DND-41 (cell line): Measurements from ENCODE around the gene FBXL22.

ENCODE experiments used
- CTCF ChIP-seq: IDR thresholded peaks from 2 replicates; pipeline ENCODE4 v1.5.1; 2012; ENCODE audit warnings: borderline replicate concordance, low read length, moderate library complexity, mild to moderate bottlenecking; ENCODE audit not compliant: poor library complexity, severe bottlenecking; ENCODE audit errors: extremely low read depth
- EZH2 ChIP-seq: IDR thresholded peaks from 3 replicates; pipeline ENCODE4 v1.6.1; 2012; ENCODE audit warnings: borderline replicate concordance, low read depth, mild to moderate bottlenecking, moderate library complexity, low read length, inconsistent platforms; ENCODE audit not compliant: severe bottlenecking

DNA sequence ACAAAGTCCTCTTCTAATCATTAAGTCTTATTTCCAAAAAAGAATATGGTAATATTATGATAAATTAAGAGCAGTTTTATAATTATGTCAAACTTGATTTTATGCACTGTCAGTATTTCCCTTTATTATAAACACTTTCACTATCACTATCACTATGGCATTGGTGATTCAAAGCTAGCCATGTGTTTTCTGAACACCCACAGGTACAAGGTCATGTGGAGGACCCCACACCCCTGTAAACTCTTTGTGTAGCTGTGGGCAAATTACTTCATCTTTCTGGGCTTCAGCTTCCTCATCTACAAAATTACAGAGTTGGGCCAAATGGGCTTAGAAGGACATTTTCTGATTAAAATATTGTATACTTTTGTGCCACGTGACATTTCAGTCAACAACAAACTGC lies 41.7 kb downstream of the FBXL22 start:
- TF ChIP-seq CTCF (no peak), EZH2 (no peak)
